GM21723 (cell line): ENCODE measurements around the gene COL7A1.

ENCODE experiments used
- ATAC-seq: cut with Tn5 transposase; IDR thresholded peaks from one replicate; pipeline ENCODE4 v1.9.1; 2021; ENCODE audit warnings: mild to moderate bottlenecking, moderate library complexity; ENCODE audit not compliant: unreplicated experiment

COL7A1 gene

GRCh38 chr3:48595075-48595525, at the start of gene COL7A1:
COL7A1 (minus strand) TSS chr3:48595329; CDS start chr3:48595159, 170 bp downstream.
- ATAC-seq: no peak

GRCh38 chr3:48642605-48643004, 47.5 kb upstream of the COL7A1 start:
- no peak for ATAC-seq

- no peak for ATAC-seq
These were observed 46.3 kb upstream of the COL7A1 start for GRCh38 chr3:48641396-48641795.

DNA sequence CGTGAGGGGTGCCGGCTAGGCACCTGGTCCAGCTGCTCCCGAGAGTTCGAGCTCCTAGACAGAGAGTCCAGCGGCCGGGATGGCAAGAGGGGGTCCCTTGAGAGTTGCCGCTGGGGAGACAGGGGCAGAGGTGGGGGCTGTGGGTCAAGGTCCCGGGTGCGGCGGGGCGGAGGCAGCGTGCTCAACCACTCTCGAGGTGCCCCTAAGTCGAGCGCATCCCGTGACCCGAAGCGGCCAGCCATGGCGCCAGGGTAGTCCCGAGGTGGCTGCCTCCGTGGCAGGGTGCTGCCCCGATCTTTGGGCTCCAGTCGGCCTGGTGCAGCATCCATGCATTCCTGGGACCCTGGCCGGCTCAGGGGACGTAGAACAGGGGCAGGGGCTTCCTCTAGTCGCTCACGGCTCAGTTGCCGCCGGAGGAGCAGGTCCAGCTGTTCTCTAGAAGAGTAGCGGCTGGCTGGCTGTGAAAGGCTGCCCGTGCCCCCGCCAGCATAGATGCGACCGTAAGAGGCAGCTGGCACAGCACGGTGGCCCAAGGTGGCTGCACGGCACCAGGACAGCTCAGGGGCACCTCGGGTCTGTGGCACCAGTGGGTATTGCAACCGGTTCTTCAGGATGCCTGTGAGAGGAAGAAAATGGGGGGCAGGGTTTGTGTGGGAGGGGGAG, 44.9 kb upstream of the COL7A1 start:
- ATAC-seq: no peak

- ATAC-seq: no peak
These were observed 42.2 kb upstream of the COL7A1 start for GRCh38 chr3:48637305-48637704.

- ATAC-seq: no peak
These were observed 41.1 kb upstream of the COL7A1 start for GRCh38 chr3:48636149-48636655.

GRCh38 chr3:48635222-48636021, 40.3 kb upstream of the COL7A1 start, which contains the start of gene SLC26A6:
SLC26A6 (minus strand) TSS chr3:48635461; CDS start chr3:48635393, 68 bp downstream.
- peak; percentile 88 for ATAC-seq

DNA sequence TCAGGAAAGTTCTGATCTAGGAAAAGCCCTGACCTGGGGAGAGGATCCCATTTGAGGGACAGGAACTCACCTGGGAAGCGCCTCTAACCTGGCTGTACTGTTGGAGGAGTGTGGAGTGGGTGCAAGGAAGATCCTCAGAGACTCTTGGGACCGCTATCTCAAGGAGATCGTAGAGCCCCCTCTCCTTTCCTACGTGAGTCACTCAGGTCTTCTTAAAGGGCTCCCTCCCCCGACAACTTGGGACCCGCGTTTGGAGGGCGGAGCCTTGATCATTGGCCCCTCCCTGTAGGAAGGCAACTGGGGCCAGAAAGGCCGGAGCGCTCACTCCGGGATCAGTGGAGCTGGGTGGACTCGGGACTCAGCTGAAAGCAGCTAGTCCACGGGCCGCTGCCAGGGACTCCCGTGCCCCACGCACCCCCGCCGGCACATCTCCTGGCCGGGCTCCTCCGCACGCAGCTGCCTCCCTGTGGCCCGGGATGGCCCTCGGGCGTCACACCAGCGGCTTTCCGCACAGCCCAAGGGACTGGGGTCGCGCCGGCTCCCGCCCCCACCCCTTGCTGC, 39.6 kb upstream of the COL7A1 start:
- peak; percentile 31 for ATAC-seq

- no peak for ATAC-seq
These were observed 38.6 kb upstream of the COL7A1 start for GRCh38 chr3:48633743-48634142.

- ATAC-seq: no peak
These were observed 38.1 kb upstream of the COL7A1 start for GRCh38 chr3:48633256-48633655.

- ATAC-seq: no peak
These were observed 36.7 kb upstream of the COL7A1 start for GRCh38 chr3:48631516-48632448.

DNA sequence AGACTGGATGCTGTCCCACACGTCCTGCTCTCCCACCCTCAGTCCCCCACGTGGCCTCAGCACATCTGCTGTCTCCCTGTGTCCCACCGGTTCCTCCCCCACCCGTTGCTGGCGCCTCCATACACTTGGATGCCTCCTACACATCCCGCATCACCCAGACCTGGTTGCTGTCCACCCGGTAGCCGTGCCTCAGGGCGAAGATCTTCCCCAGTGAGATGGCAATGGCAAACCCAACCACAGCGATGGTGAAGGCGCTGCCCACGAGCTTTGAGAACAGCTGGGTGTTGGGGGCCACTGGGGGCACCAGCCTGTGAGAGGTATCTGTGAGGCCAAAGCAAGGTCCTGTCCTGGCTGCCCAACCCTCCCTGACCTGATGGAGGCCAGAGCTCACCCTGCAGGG, 35.7 kb upstream of the COL7A1 start:
- ATAC-seq: no peak

- no peak for ATAC-seq
These were observed 35.3 kb upstream of the COL7A1 start for GRCh38 chr3:48630407-48630806.

- no peak for ATAC-seq
These were observed 34.8 kb upstream of the COL7A1 start for GRCh38 chr3:48629894-48630293.

DNA sequence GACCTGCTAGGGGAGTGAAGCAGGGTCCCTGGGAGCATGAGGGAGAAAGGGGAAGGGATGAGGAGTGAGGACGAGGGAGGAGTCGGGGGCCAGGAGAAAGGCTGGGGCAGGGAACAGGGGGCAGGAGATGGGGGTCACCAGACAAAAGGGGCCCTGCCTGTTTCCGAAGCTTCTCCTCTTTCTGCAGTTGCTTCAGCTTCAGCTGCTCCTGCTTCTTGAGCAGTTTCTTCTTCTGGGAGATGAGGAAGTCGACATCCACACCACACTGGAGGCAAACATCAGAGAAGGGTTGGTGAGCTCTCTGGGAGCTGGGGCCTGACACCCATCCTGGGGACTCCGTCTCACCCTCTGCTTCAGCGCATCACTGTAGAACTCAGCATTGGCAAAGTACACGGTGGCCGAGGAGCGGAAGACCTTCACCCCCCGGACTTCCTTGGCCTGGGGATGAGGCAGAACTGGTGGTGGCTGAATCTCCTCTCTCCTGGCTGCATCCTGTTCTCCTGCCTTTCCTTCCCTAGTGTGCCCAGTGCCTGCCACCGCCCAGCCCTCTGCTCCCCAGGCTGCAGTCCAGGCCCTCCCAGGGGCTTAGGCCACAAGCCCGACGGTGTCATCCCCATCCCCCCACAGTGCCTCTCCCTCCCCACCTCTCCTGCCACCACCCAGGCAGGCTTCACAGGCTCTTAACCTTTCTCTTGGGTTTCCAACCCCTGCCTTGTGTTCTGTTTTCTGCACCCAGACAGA, 33.3 kb upstream of the COL7A1 start:
- no peak for ATAC-seq

DNA sequence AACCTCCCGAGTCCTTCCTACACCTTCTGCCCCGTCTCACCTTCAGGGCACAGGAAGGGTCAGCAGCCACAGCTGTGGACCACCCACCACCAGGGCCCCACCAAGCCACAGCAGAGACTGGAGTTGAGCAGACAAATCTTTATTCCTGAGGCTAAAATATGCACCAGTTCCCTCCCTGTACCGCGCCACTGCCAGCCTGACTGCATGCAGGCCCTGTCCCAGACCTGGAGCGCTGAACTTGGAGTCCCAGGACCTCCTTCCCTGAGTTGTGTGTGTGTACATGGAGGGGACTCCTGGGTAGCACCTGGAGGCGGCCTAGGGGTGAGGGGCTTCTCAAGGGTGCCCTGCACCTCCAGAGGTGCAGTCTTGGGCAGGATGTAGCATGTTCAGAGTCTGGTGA, 30.5 kb upstream of the COL7A1 start:
- no peak for ATAC-seq

GRCh38 chr3:48624767-48625166, 29.6 kb upstream of the COL7A1 start:
- ATAC-seq: no peak

DNA sequence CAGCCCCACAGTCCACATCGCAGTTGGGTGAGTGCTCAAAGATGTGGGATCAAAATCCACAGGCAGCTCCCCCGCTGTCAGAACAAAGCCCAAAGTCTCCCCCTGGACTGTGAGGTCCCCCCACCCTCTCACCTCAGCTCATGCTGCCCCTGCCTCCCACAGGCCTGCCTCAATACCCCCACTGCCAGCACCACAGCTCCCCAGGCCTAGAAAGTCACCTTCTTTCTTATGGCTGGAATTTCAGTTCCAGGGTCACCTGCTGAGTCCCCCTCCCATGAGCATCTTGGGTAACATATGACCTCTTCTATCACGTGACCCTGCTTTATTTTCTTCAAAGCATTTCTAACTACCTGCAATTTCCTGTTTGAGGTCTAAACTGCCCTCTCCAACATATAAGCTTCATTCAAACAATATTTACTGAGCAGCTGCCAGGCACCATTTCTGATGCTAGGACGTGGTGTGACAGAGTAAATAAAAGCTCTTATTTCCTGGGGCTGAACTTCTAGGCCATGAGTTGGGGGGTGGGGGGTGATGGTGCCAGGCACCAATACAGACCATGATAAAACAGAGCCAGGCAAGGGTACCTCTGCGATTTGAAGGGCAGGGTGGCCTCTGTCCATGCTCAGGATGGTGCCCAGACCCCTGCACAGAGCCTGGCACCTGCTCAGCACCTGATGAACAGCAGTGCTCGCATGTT, 28.9 kb upstream of the COL7A1 start:
- no peak for ATAC-seq

- no peak for ATAC-seq
These were observed 26.3 kb upstream of the COL7A1 start, which contains the start of gene TMEM89 for GRCh38 chr3:48621461-48621869. TMEM89 (minus strand) TSS chr3:48621769; CDS start chr3:48621756, 13 bp downstream.
